Heart right ventricle (tissue), 16 donors: Measurements from ENCODE around the gene MAN2A1. TPM values are rescaled to one million over a fixed set of nuclear protein-coding genes. Genes with fewer than 3 reads are reported as not detected.

Source experiments
- ATAC-seq, 8 donors: fragments of 200-7000 bp; cut with Tn5 transposase; one replicate each; pipeline ENCODE4 v1.9.1; 2020; ENCODE audit warnings: mild to moderate bottlenecking in 8 of 8, moderate library complexity in 8 of 8, moderate number of reproducible peaks in 1 of 8
- DNase-seq, 2 donors: peaks; one replicate each; pipeline ENCODE4 v3.0.0-alpha.2; 2020
- H3K27ac ChIP-seq, 10 donors: fragments of 200-600 bp; sonication (generic) in 2 of 10; one replicate each; pipeline versions ENCODE4 v1.5.0 to v1.8.0; 2020 to 2022; ENCODE audit warnings: mild to moderate bottlenecking in 3 of 10
- H3K27me3 ChIP-seq, 7 donors: fragments of 200-600 bp; one replicate each; pipeline ENCODE4 v1.8.0; 2021 to 2022; ENCODE audit warnings: mild to moderate bottlenecking in 2 of 7
- H3K36me3 ChIP-seq, 9 donors: fragments of 200-600 bp; sonication (generic) in 1 of 9; one replicate each; pipeline versions ENCODE4 v1.5.0 to v1.8.0; 2020 to 2022; ENCODE audit warnings: mild to moderate bottlenecking in 2 of 9
- H3K4me1 ChIP-seq, 9 donors: fragments of 200-600 bp; sonication (generic) in 1 of 9; one replicate each; pipeline versions ENCODE4 v1.5.0 to v1.8.0; 2020 to 2022; ENCODE audit warnings: mild to moderate bottlenecking in 4 of 9
- H3K4me3 ChIP-seq, 10 donors: fragments of 200-600 bp; sonication (generic) in 2 of 10; one replicate each; pipeline versions ENCODE4 v1.5.0 to v1.8.0; 2020 to 2022; ENCODE audit warnings: mild to moderate bottlenecking in 7 of 10, moderate library complexity in 2 of 10
- H3K9me3 ChIP-seq, 11 donors: fragments of 200-600 bp in 10 of 11; sonication (generic) in 2 of 11; one replicate each; pipeline versions ENCODE4 v1.5.0 to v1.8.0; 2013 to 2022; ENCODE audit warnings: mild to moderate bottlenecking in 2 of 11, control low read depth in 1 of 11, moderate library complexity in 1 of 11
- CTCF ChIP-seq, 9 donors: fragments of 200-600 bp; sonication (generic) in 2 of 9; IDR thresholded peaks; one replicate each; pipeline versions ENCODE4 v1.5.0 to v1.8.0; 2021 to 2022; ENCODE audit warnings: antibody characterized with exemption in 9 of 9, mild to moderate bottlenecking in 5 of 9, moderate library complexity in 1 of 9
- WGBS, 2 donors: extraction: QIAGEN DNeasy Blood & Tissue Kit; methylation state at CpG; one replicate each; pipeline ENCODE4 v1.1.7; 2013; ENCODE audit warnings: inconsistent platforms in 1 of 2; 5-methylcytosine and 5-hydroxymethylcytosine counted together
- intact Hi-C, 10 donors: fragments of 100-400 bp; cut with DNase I; formaldehyde crosslinking; loops; one replicate each; pipeline versions ENCODE4 v1.11.1 to v1.14.2; 2022
- polyA plus RNA-seq, 2 donors: library from polyadenylated mRNA; stranded (reverse); fragments of 200-250 nt; gene quantifications; one replicate each; pipeline ENCODE4 v1.2.3, GENCODE V29; 2013
- total RNA-seq, 10 donors: library from RNA; stranded (reverse); fragmentation: NEBNext Ultra II Directional in 3 of 10; extraction: Animal tissue kit (Norgen Biotek cat#: 25700) in 3 of 10; gene quantifications; one replicate each; pipeline versions ENCODE4 v1.2.1 to v1.2.4, GENCODE V29; 2021 to 2023
- donor health status: Arrhythmogenic right ventricular cardiomyopathy.
- donor health status: ischemic (EF 13 %, LVEDD 7.1; RV severe dilation, severe dysfunction).
- donor health status: healthy with polysubstance abuse.
- donor health status: DM: no; HTN: yes; CAD: no.
- donor health status: DM: no; HTN: no; CAD: no.
- donor health status: ischemic (EF 25% LVEDD 6.9; RV normal size, moderate dysfunction).
- donor health status: ischemic (EF 25% LVEDD 5.7; RV mildly dilated, moderate dysfunction).
- donor health status: healthy.
- donor health status: DM: yes; HTN: yes; CAD: no.
- donor health status: Ischemic cardiomyopathy.
- donor health status: ischemic (EF 35%, LVEDD 5.7; RV mildly dilated, moderate dysfunction).
- donor health status: nonischemic (EF 11% LVEDD 7.7; RV severe dilation, severe dysfunction).
- donor health status: DM: yes; HTN: yes; CAD: no.
- donor health status: PGD.
- donor health status: ischemic (EF 29% LVEDD 5.4; RV normal size, mild dysfunction).
- donor health status: nonischemic (EF 23%, LVEDD 6.1; RV moderate dilation, normal function).

MAN2A1 gene
- total and polyA plus RNA-seq, 12 donors: 2.9 to 16.1 (median 6.5) TPM

- Histone ChIP-seq H3K27ac (no peak overlapping the region), H3K27me3 (no peaks in the 10 kb centered on the region), H3K4me3 (no peak overlapping the region), H3K4me1 (peaks cover 0 to 37% (median 22%) of the 10 kb centered on the region in 9 donors), H3K36me3 (no peaks in the 10 kb centered on the region), H3K9me3 (no peaks in the 10 kb centered on the region)
- no peak for TF ChIP-seq CTCF (IDR thresholded peaks at IDR 0.05)
- DNase-seq: no peak
- WGBS, 2 donors: 83 to 87% methylated on average over 10 of the region's 10 CpGs
- ATAC-seq: peak in 2 of 8 donors; percentile 17 to 25
- intact Hi-C loops: no loop called here
Observed at GRCh38 chr5:109704282-109704952, 14.7 kb downstream of the MAN2A1 start.

GRCh38 chr5:109705596-109705995 lies 15.9 kb downstream of the MAN2A1 start:
- Histone ChIP-seq H3K27ac (no peak overlapping the region), H3K27me3 (no peaks in the 10 kb centered on the region), H3K4me3 (no peak overlapping the region), H3K9me3 (no peaks in the 10 kb centered on the region), H3K36me3 (no peaks in the 10 kb centered on the region), H3K4me1 (peaks cover 0 to 37% (median 21%) of the 10 kb centered on the region in 9 donors)
- WGBS, 2 donors: 94 to 98% methylated on average over 1 of the region's 1 CpG
- intact Hi-C loops: no loop called here
- DNase-seq (no peak), ATAC-seq (peak in 3 of 8 donors; percentile 29 to 52 (median 37))
- TF ChIP-seq CTCF (IDR thresholded peaks at IDR 0.05): no peak

- no peak for ATAC-seq
- 97 to 100% methylated on average over 1 of the region's 1 CpG for WGBS, 2 donors
- H3K27ac ChIP-seq: no peak overlapping the region
Observed at GRCh38 chr5:109706095-109706494, 16.4 kb downstream of the MAN2A1 start.

GRCh38 chr5:109707531-109707930 lies 17.8 kb downstream of the MAN2A1 start:
- DNase-seq (no peak), ATAC-seq (no peak)
- intact Hi-C loops: no loop called here
- no peaks in the 10 kb centered on the region for H3K27me3 ChIP-seq
- 90 to 94% methylated on average over 2 of the region's 2 CpGs for WGBS, 2 donors
- H3K4me1 ChIP-seq: peaks cover 0 to 27% (median 19%) of the 10 kb centered on the region in 9 donors
- H3K27ac ChIP-seq: no peak overlapping the region
- no peak for TF ChIP-seq CTCF (IDR thresholded peaks at IDR 0.05)
- H3K4me3 ChIP-seq: no peak overlapping the region
- H3K36me3 ChIP-seq: no peaks in the 10 kb centered on the region
- no peaks in the 10 kb centered on the region for H3K9me3 ChIP-seq

More at GRCh38 chr5:109706095-109706494, 16.4 kb downstream of the MAN2A1 start:
- Histone ChIP-seq H3K4me1 (peaks cover 0 to 36% (median 21%) of the 10 kb centered on the region in 9 donors), H3K27me3 (no peaks in the 10 kb centered on the region), H3K4me3 (no peak overlapping the region), H3K36me3 (no peaks in the 10 kb centered on the region), H3K9me3 (no peaks in the 10 kb centered on the region)
- DNase-seq: no peak
- TF ChIP-seq CTCF (IDR thresholded peaks at IDR 0.05): no peak
- intact Hi-C loops: no loop called here
